VCaP (cell line): ENCODE results near the gene KRT84.

Experiments used
- H3K27ac ChIP-seq: fragments of 450-650 bp; 2 replicates; pipeline ENCODE4 v1.5.1; 2017
- CTCF ChIP-seq: fragments of 450-650 bp; conservative IDR thresholded peaks from 2 replicates; pipeline ENCODE4 v1.5.1; 2017; ENCODE audit warnings: mild to moderate bottlenecking, moderate library complexity

Gene KRT84

GRCh38 chr12:52358575-52359350 is 26.7 kb downstream of the KRT84 start:
- no peak overlapping the region for H3K27ac ChIP-seq
- no peak for TF ChIP-seq CTCF

GRCh38 chr12:52356762-52357580 is 28.5 kb downstream of the KRT84 start:
- H3K27ac ChIP-seq, result no peak overlapping the region
- no peak for TF ChIP-seq CTCF

- H3K27ac ChIP-seq, result no peak overlapping the region
- no peak for TF ChIP-seq CTCF
Observed at GRCh38 chr12:52356031-52356761, 29.3 kb downstream of the KRT84 start.

- H3K27ac ChIP-seq, result no peak overlapping the region
- no peak for TF ChIP-seq CTCF
Observed at GRCh38 chr12:52355176-52355575, 30.3 kb downstream of the KRT84 start.

- TF ChIP-seq CTCF, result no peak
- H3K27ac ChIP-seq, result no peak overlapping the region
Observed at GRCh38 chr12:52354200-52354599, 31.3 kb downstream of the KRT84 start.

GRCh38 chr12:52353766-52354165 is 31.7 kb downstream of the KRT84 start:
- TF ChIP-seq CTCF, result no peak
- no peak overlapping the region for H3K27ac ChIP-seq

GRCh38 chr12:52352951-52353350 is 32.5 kb downstream of the KRT84 start:
- no peak for TF ChIP-seq CTCF
- no peak overlapping the region for H3K27ac ChIP-seq
